ENCODE results near the gene MT1M.
A peak's percentile ranks its signal among the peaks of the same experiment; 100 is the strongest.
"Not testable (repeated sequence)": the region's sequence is repeated elsewhere in the genome, so short reads cannot be mapped to it uniquely, and the experiment has no call there.

The MT1M gene

GRCh38 chr16:56657555-56658326 is 25.3 kb downstream of the MT1M start, which contains the start of gene MT1F:
Gene MT1F (plus strand): TSS chr16:56657959. CDS start chr16:56658059, 100 bp downstream.
- Histone ChIP-seq H3K27ac (no peak within 1 kb of the TSS), H3K36me3 (replicated peaks) (no peaks in the 10 kb centered on the region), H3K4me3 (ENCODE audit: low read depth, low read length) (peak within 1 kb of the TSS; percentile 54), H3K27me3 (replicated peaks) (peaks cover 2% of the 10 kb centered on the region)
- peak; percentile 22 for DNase-seq
- TF ChIP-seq, protein P1, sequence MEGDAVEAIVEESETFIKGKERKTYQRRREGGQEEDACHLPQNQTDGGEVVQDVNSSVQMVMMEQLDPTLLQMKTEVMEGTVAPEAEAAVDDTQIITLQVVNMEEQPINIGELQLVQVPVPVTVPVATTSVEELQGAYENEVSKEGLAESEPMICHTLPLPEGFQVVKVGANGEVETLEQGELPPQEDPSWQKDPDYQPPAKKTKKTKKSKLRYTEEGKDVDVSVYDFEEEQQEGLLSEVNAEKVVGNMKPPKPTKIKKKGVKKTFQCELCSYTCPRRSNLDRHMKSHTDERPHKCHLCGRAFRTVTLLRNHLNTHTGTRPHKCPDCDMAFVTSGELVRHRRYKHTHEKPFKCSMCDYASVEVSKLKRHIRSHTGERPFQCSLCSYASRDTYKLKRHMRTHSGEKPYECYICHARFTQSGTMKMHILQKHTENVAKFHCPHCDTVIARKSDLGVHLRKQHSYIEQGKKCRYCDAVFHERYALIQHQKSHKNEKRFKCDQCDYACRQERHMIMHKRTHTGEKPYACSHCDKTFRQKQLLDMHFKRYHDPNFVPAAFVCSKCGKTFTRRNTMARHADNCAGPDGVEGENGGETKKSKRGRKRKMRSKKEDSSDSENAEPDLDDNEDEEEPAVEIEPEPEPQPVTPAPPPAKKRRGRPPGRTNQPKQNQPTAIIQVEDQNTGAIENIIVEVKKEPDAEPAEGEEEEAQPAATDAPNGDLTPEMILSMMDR (IDR thresholded peaks at IDR 0.05; ENCODE audit: low read depth, low read length, missing control alignments), result no peak
- in situ Hi-C loops (cut with HindIII; ENCODE audit: low pct_ligation_motif_present, low sequenced_read_pairs), result no loop called here

GRCh38 chr16:56658327-56658875 is 25.9 kb downstream of the MT1M start:
- Histone ChIP-seq H3K4me3 (ENCODE audit: low read depth, low read length) (peak overlapping the region; percentile 54), H3K36me3 (replicated peaks) (no peaks in the 10 kb centered on the region), H3K27ac (no peak overlapping the region), H3K27me3 (replicated peaks) (peaks cover 6% of the 10 kb centered on the region)
- in situ Hi-C loops (cut with HindIII; ENCODE audit: low pct_ligation_motif_present, low sequenced_read_pairs), result no loop called here
- DNase-seq, result no peak
- TF ChIP-seq, protein P1 (IDR thresholded peaks at IDR 0.05; ENCODE audit: low read depth, low read length, missing control alignments), result no peak

- TF ChIP-seq, protein P1 (IDR thresholded peaks at IDR 0.05; ENCODE audit: low read depth, low read length, missing control alignments), result no peak
- no peak for DNase-seq
- Histone ChIP-seq H3K4me3 (ENCODE audit: low read depth, low read length) (no peak overlapping the region), H3K27me3 (replicated peaks) (peaks cover 29% of the 10 kb centered on the region), H3K36me3 (replicated peaks) (no peaks in the 10 kb centered on the region), H3K27ac (no peak overlapping the region)
- in situ Hi-C loops (cut with HindIII; ENCODE audit: low pct_ligation_motif_present, low sequenced_read_pairs), result no loop called here
Measured at GRCh38 chr16:56662357-56663354, 30.2 kb downstream of the MT1M start.

GRCh38 chr16:56664506-56664905 is 32.0 kb downstream of the MT1M start:
- TF ChIP-seq, protein P1 (IDR thresholded peaks at IDR 0.05; ENCODE audit: low read depth, low read length, missing control alignments), result no peak
- no peak for DNase-seq
- Histone ChIP-seq H3K36me3 (replicated peaks) (no peaks in the 10 kb centered on the region), H3K4me3 (ENCODE audit: low read depth, low read length) (no peak overlapping the region), H3K27ac (no peak overlapping the region), H3K27me3 (replicated peaks) (peaks cover 47% of the 10 kb centered on the region)
- in situ Hi-C loops (cut with HindIII; ENCODE audit: low pct_ligation_motif_present, low sequenced_read_pairs), result no loop called here

- H3K27ac ChIP-seq; DNase-seq; H3K4me3 ChIP-seq (ENCODE audit: low read depth, low read length); in situ Hi-C loops (cut with HindIII; ENCODE audit: low pct_ligation_motif_present, low sequenced_read_pairs); H3K36me3 ChIP-seq (replicated peaks): not testable (repeated sequence)
- peaks cover 58% of the 10 kb centered on the region for H3K27me3 ChIP-seq (replicated peaks)
Measured at GRCh38 chr16:56665286-56666261, 33.1 kb downstream of the MT1M start.

Measured in brain microvascular endothelial cell (primary cell).